Stimulated activated CD8-positive, alpha-beta memory T cell treated with anti-CD3 and anti-CD28 coated beads, Interleukin-2, amount 100 ng/mL, for 48 hours (primary cell): Measurements from ENCODE around the gene PHRF1.
A peak's percentile ranks its signal among the peaks of the same experiment; 100 is the strongest.

Source experiments
- DNase-seq, 2 donors: peaks; one replicate each; pipeline ENCODE4 v3.0.0-alpha.2; 2020; ENCODE audit warnings: low read depth in 2 of 2

Gene PHRF1

DNA sequence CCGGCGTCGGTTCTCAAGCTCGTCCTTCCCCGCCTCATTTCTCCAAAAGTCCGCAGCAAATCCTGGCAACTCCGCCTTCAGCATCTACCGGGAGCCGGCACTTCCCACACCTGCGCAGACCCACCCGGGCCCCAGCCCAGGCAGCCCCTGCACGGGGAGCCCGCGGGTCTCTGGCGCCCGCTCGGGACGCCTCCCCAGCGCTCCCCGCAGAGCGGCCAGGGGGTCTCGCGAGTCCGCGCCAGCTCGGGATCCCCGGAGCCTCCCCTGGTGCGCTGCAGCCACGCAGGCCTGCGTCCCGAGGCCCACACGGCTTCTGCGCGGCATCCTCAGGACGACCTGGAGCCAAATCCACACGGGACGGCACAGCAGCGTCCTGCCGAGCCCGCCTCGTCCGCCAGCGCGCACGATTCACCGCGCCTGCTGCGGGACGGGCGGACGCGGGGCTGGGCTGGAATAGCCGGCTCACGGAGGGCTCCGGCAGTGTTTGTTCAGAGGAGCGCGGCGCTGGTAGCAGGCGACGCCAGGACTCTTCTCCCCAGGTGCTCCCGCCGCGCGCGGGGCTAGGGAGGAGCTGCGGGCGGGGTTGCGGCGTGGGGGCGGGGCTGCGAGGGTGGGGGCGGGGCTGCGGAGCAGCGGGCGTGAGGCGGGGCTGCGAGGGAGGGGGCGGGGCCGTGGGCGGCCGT, 816 bp upstream of the PHRF1 start:
- no peak for DNase-seq

DNA sequence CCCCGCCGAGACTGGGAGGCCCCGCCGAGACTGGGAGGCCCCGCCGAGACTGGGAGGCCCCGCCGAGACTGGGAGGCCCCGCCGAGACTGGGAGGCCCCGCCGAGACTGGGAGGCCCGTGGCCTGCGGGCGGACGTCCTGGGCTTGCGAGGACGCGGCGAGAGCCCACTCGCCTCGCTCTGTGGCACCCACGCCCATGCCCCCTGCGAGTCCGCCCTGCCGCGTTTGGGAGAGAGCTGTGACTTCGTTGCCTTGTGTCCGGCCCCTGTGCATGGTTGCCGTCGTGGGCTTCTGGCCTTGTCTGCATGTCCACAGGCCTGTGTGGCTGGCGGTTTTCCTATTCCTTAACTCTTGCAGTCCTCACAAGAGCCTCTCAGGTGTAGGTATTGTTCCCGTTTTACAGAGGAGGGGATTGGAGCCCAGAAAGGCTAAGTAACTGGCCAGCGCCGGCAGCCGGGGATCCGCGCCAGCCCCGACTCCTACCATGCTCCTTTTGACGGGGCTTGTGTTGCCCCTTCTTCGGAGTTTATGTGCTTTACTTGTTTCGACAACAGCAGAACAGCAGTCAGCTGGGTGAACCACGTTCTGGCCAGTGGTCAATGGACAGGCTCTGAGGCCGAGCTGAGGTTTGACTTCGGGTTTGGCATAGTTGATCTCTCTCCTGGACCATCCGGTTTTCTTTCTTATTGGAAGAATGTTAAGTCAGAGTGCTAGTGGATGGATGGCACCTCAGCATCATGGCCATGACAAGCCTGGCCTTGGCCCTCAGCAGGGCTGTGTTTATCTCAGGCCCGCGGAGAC, 741 bp downstream of the PHRF1 start:
- DNase-seq, result no peak

DNA sequence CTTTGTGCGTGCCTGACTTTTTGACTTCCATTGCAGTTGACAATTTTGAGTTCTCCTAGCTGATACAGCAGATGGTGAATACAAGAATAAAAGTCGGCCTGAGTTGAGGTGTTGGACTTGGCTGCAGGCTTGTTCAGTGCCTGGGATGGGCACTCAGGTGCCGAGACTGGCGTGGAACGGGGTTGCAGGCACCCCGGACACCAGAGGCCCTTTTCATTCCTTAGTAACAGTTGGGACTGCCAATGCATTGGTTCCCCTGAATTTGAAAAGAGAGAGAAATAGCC, 1.3 kb downstream of the PHRF1 start:
- DNase-seq, result no peak

DNA sequence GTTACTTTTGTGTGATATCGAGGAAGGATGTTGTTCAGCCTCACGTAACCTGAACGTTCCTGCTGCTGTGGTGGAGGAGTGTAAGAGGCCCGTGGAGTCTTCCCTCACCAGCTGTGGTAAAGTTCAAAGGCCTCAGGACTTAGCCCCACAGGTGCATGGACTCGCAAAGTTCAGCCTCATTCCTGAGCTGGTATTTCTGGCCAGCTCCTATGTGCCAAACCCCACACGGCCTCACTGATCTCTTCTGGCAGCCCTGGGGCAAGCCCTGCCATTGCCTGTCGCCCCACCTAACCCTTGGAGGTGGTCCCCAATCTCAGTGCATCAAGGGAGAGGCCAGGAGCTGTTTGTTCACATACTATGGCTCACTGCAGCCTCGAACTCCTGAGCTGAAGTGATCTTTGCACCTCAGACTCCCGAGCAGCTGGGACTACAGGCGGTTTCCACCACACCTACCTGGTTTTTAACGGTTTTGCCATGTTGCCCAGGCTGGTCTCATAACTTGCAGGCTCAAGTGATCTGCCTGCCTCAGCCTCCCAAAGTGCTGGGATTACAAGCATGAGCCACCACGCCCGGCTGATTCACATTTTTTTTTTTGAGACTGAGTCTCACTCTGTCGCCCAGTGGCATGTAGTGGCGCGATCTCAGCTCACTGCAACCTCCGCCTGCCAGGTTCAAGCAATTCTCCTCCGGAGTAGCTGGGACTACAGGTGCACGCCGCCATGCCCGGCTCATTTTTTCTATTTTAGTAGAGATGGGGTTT, 2.2 kb downstream of the PHRF1 start:
- no peak for DNase-seq

DNA sequence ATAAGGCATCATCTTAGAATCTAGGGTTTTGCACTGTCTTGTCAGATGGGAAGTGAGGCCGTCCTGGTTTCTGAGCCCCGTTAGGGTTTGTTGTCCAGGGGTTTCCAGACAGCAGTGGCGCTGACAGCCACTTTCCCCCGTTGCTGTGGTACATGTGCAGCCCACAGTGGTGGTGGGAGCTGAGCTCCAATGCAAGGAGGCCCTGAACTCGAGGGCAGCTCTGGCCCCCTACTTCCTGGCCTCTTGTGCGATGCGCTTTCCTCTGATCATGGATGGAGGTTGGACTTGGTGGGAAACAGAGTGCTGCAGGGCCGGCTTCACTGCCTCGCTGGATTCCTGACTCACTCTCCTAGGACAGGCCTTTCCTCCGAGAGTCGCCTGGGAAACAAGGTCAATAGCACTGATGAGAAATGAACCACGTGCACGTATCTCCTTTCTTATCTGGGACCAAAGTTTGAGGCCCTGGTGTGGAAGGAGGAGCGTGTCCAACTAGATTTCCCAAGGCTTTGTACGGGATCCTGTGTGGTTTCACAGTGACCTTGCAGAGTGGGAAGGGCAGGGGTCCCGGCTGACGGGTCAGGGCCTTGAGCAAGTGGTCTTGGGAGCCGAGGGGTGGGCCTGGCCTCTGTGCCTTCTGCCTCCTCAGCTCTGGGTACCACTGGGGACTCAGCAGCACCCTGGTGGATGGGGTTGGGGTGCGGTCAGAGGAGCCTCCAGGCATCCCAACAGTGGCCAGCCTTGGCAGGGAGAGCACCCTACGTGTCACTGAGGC, 3.7 kb downstream of the PHRF1 start:
- no peak for DNase-seq

DNA sequence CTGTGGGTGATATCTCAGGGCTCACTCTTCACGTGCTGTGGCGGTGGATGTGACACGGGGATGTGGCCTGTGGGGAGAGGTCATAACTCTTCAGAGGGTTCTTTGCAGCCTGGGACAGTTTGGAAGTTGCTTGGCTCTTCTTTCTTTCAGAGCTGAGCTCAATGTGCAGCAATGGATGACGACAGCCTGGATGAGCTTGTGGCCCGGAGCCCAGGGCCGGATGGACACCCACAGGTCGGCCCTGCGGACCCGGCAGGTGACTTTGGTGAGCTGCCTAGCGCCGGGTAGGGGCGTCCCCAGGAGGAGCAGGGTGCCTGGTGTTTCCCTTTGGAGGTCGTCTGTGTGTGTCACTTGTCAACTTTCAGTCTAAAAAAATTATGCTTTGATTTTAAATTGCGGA, 5.1 kb downstream of the PHRF1 start:
- no peak for DNase-seq

DNA sequence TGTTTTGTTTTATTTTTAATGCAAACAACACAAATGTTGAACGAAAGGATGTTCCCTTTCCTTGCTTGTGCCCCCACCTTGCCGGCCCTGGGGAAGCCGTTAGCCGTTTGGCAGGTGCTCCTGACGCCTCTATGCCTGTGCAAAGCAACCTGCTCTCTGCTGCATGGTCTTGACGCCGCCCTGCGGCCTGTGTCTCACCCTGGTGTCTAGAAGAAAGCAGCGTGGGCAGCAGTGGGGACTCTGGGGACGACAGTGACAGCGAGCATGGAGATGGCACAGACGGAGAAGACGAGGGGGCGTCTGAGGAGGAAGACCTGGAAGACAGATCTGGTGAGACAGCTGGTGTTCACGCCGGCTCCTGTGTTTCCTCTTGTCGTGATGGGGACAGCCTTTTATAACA, 5.5 kb downstream of the PHRF1 start:
- DNase-seq, result no peak

DNA sequence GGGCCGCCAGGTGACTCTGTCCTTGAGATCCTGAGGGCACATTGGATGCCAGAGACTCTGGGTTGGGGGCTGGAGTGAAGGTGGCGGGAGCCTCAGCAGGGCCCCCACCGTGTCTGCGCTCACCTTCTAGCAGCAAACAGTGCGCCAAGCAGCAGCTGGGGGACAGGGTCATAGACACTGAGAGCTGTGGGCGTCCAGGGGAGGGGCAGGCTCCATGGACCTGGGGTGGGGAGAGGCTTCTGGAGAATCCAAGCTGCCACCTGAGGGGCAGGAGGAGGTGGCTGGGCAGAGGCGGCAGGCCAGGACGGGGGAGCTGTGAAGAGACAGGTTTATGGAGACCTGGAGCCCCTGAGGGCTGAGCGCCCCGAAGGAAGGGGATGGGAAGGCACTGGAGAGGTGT, 8.0 kb downstream of the PHRF1 start:
- DNase-seq, result no peak

DNA sequence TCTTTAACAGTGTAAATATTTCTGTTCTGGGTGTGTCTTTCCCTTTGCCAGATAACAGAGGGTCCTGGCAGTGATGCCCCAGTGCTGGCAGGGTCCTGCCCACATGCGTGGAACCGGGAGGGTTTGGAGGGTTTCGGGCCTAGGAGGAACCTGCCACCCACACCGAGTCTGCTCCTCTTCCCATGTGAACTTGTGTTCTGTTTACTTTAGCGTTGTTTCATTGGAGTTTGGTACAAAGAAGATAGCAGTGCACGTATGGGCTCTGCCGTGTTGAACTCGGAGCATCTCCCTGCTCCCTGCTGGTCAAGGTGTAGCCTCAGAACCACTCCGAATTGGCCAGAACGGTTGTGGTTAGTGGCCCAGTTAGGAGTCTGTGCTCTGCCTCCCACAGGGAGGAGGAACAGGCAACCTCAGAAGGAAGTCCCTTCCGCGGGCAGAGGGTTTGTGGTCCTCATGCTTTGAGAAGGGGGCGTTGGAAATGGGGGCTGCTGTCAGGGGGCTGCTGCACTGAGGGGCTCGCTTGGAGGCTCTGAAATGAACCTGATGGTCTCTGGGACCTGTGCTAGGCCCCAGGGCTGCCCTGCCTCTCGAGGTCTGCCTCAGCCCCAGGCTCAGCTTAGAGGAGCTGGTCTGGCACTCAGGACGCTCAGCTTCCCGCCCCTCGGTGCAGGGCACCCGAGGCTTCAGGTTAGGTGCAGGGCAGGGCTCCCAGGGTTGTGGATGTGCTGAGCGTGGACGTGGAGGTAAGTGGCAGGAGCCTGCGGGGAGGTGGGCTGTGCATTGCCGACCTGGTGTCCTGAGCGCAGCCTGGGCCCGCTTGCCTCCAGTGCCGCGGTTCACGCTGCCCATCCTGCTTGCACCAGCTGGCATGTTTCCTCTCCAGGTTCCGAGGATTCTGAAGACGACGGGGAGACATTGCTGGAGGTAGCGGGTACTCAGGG, 10.4 kb downstream of the PHRF1 start:
- DNase-seq, result no peak

DNA sequence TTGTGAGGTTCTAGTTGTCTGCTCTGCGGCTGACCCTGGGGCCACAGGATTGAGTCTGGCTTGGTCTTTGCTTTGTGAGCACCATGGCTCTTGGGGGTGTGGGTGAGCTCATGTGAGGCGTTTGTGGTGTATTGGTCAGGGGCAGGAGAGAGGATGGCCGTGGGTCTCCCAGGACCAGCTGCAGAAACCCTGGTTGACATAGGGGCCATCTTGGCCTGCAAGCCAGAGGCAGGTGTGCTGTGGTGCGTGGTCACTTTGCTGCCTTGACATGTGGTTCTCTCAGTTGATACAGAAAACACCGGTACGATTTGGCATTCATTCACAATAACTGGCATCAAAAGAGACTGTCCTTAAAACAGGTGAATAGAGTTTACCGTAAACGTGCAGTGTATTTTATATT, 11.3 kb downstream of the PHRF1 start:
- no peak for DNase-seq

DNA sequence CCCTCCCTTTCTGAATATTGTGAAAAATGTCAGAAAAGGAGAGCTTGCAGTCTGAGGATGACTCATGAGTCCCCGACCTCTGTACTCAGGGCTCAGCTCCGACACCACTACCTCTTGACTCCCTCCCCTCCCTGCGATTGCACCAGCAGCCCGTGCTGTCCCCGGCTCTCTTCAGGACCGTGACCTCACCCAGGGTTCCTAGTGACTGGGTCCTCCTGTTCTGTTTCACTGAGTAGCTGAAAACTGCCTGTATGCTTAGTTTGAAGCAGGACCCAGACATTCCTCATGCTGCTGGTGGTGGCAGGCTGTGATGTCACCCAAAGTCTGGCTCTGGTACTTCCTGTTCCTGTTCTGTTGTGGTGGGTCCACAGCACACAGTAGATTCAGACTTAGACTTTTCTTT, 11.7 kb downstream of the PHRF1 start:
- peak; percentile 49 to 51 for DNase-seq

DNA sequence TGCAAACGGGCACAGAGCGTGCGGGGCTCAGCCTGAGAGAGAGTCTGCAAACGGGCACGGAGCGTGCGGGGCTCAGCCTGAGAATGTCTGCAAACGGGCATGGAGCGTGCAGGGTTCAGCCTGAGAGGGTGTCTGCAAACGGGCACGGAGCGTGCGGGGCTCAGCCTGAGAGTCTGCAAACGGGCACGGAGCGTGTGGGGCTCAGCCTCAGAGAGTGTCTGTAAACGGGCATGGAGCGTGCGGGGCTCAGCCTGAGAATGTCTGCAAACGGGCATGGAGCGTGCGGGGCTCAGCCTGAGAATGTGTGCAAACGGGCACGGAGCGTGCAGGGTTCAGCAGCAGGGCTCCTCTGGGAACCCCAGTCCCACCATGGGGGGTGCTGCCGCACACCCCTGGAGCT, 13.5 kb downstream of the PHRF1 start:
- no peak for DNase-seq

DNA sequence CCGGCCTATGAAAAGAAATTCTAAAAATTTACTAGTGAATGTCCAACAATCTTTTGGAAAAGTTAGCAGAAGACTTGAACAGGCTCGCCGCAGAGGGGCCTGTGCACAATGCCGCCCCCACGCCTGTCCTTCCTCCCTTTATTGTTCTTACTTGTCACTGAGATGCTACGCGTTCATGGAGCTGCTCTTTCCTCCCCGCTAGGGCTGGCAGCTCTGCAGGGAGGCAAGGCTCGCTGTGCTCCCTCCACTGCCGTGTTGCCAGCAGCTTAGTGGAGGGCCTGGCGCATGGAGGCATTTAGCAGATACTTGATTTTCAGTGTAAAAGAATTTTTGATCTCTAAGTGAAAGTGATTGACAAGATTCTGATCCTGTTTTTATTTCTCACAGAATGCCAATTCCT, 14.7 kb downstream of the PHRF1 start:
- no peak for DNase-seq

DNA sequence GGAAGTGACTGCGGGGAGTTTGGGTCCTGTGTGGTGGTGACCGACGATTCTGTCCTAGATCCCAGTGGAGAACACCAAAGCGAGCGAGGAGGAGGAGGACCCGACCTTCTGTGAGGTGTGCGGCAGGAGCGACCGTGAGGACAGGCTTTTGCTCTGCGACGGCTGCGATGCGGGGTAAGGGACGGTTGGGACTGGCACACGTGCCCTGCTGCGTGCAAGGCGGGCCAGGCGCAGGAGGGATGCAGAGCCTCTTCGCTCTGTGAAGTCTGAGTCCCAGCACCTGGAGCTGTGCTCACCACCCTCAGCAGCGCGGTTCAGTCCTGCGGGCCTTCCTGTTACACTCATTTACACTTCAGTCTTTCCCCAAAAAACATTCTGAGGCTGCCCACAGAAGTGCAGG, 16.2 kb downstream of the PHRF1 start:
- DNase-seq, result no peak

DNA sequence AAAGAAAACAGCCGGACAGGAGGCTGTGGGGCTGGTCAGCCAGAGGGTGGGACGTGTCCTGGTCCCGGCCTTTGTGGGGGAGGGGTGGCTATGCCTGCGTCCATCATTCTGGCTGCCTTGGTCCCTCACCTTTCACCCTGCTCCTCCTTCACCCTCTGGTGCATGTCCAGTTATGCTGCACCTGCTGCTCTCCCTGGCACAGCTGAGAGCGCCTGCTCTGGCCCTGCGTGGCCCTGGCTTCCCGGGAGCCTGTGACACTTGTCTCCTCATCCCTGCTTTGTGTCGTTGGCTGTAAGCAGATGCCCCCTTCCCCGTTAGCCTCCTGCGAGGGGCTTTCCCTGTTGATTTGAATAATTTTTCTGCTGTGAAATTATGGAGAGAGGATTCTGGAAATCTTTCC, 16.6 kb downstream of the PHRF1 start:
- DNase-seq, result no peak

DNA sequence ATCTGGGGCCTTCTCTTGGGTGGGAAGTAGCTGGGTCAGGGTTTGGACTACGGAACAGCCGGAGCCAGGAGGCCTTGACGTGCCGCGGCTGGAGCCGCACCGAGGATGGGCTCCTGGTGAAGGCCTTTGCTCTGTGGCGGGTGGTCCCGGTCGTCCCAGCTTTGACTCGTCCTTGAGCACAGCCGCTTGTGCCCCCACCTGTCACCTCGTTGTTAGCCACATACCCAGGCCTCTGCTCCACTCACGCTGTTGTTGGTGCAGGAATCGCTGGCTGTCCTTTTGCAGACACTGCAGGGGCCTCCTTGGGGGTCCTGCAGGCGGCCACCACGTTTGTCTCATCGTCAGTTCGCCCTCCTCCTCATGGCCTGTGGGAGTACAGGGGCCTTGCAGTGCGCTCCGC, 17.1 kb downstream of the PHRF1 start:
- DNase-seq, result no peak

DNA sequence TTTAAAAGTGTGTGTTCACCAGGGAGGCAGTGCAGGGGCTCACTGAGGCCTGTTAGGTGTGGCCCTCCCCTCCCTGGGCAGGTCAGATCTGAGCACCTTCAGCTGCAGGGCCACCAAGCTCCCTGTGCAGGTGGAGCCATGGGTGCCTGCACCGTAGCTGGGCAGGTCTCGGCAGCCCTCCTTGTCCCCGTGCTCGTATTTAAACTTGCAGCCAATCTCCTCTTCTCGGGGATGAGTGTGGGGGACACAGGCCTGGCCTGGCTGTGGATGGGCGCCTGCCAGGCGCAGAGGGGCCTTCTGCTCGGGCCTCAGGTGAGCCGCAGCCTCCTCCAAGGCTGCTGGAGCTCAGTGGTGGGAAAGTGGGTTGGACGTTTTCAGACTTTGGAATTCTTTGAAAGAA, 19.1 kb downstream of the PHRF1 start:
- no peak for DNase-seq

DNA sequence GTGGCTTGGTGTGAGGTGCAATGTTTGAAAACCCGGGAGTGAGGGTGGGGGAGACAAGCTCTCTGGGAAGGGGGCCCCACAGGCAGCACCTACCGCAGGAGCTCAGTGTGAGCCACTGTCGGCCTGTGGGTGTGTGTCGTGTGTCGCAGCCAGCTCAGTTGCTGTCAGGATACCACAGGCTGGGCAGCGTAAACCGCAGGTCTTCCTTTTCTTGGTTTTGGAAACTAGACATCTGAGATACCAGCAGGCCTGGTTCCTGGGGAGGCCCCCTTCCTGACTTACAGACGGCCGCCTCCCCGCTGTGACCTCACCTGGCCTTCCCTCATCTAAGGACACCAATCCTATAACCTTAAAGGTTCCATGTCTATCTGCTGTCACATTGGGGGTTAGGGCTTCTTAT, 20.1 kb downstream of the PHRF1 start:
- DNase-seq, result no peak

DNA sequence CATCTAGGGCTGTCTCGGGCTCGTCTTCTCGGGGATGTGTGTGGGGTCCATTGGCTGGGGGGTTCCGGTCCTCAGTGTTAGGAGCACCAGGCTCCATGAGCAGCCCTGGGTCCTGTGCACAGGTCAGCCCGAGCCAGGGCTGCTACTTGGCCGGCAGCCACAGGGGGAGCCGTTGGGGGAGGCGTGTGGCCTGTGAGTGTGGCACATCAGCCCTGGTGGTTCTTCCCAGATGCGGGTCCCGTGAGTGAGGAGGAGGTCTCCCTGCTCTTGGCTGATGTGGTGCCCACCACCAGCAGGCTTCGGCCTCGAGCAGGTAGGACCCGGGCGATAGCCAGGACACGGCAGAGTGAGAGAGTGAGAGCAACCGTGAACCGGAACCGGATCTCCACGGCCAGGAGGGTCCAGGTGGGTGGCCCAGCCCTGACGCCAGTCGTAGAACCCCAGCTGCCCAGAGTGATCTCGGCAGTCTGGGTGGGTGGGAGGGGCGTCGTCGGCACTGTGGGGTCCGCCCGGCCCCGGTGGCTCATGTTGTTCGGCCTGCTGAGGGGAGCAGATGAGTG, 21.0 kb downstream of the PHRF1 start:
- no peak for DNase-seq

DNA sequence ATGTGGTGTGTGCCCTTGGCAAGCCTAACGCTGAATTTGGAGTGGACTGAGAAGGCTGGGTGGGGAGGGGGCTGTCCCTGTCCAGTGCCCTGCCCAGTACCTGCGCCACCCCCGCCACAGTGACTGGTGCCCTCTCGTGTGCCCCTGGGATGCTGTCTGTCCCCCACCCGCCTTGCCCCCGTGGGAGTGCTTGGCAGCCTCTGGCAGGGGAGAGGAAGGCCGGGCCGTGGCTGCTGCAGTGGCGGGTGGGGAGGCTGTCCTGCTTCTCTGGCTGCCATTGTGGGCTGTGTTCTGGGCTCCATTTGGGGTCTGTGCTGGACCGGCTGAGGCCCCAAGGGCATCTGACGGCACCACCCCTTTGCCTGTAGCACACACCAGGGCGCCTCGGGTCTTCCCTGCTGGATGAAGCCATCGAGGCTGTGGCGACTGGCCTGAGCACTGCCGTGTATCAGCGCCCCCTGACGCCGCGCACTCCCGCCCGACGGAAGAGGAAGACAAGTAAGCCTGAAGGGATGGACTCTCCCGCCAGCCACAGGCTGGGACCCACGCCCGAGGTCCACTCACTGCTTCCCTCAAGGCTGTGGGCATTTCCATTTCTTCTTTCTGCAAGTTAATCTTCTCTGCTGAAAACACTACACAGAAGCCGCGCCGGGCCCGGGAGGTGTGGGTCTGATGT, 21.9 kb downstream of the PHRF1 start:
- no peak for DNase-seq
